Nephron progenitor cell (in vitro differentiated cells): Measurements from ENCODE around the gene AOPEP.
"Not testable (repeated sequence)": the region's sequence is repeated elsewhere in the genome, so short reads cannot be mapped to it uniquely, and the experiment has no call there.

Source experiments
- DNase-seq: peaks from one replicate; pipeline ENCODE4 v3.0.0; 2021
- H3K27ac Mint-ChIP-seq: 2 replicates; pipeline ENCODE4 v1.8.0; 2021; ENCODE audit warnings: mild to moderate bottlenecking, moderate library complexity, mixed read lengths
- H3K27me3 Mint-ChIP-seq: 2 replicates; pipeline ENCODE4 v1.8.0; 2021; ENCODE audit warnings: mild to moderate bottlenecking, low read depth, mixed read lengths; ENCODE audit not compliant: poor library complexity
- H3K36me3 Mint-ChIP-seq: 2 replicates; pipeline ENCODE4 v1.8.0; 2021; ENCODE audit warnings: low read depth, mixed read lengths
- H3K4me1 Mint-ChIP-seq: 2 replicates; pipeline ENCODE4 v1.8.0; 2021; ENCODE audit warnings: mixed read lengths
- H3K4me3 Mint-ChIP-seq: 2 replicates; pipeline ENCODE4 v1.8.0; 2021; ENCODE audit warnings: mild to moderate bottlenecking, moderate library complexity, mixed read lengths
- H3K9me3 Mint-ChIP-seq: 2 replicates; pipeline ENCODE4 v1.8.0; 2021; ENCODE audit warnings: mild to moderate bottlenecking, moderate library complexity, mixed read lengths
- TF ChIP-seq, protein P1 (sequence below): fragments of 200-600 bp; sonication (generic); IDR thresholded peaks from 2 replicates; pipeline ENCODE4 v1.5.0; 2021; ENCODE audit warnings: antibody characterized with exemption

AOPEP gene

GRCh38 chr9:94826644-94827410, 100.3 kb downstream of the AOPEP start:
- Mint-ChIP-seq H3K27me3 (no peaks in the 10 kb centered on the region), H3K4me1 (peaks cover 66% of the 10 kb centered on the region), H3K36me3 (peaks cover 40% of the 10 kb centered on the region), H3K9me3 (peaks cover 19% of the 10 kb centered on the region), H3K4me3 (peak overlapping the region; percentile 2), H3K27ac (peak overlapping the region; percentile 85)
- no peak for DNase-seq
- TF ChIP-seq, protein P1, sequence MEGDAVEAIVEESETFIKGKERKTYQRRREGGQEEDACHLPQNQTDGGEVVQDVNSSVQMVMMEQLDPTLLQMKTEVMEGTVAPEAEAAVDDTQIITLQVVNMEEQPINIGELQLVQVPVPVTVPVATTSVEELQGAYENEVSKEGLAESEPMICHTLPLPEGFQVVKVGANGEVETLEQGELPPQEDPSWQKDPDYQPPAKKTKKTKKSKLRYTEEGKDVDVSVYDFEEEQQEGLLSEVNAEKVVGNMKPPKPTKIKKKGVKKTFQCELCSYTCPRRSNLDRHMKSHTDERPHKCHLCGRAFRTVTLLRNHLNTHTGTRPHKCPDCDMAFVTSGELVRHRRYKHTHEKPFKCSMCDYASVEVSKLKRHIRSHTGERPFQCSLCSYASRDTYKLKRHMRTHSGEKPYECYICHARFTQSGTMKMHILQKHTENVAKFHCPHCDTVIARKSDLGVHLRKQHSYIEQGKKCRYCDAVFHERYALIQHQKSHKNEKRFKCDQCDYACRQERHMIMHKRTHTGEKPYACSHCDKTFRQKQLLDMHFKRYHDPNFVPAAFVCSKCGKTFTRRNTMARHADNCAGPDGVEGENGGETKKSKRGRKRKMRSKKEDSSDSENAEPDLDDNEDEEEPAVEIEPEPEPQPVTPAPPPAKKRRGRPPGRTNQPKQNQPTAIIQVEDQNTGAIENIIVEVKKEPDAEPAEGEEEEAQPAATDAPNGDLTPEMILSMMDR, result no peak

GRCh38 chr9:94827584-94828304, 101.2 kb downstream of the AOPEP start:
- no peaks in the 10 kb centered on the region for H3K27me3 Mint-ChIP-seq
- H3K4me1 Mint-ChIP-seq, result peaks cover 57% of the 10 kb centered on the region
- peaks cover 27% of the 10 kb centered on the region for H3K9me3 Mint-ChIP-seq
- no peak for DNase-seq
- TF ChIP-seq, protein P1, result no peak
- H3K27ac Mint-ChIP-seq, result peak overlapping the region; percentile 85
- H3K36me3 Mint-ChIP-seq, result peaks cover 46% of the 10 kb centered on the region
- no peak overlapping the region for H3K4me3 Mint-ChIP-seq

- peaks cover 48% of the 10 kb centered on the region for H3K36me3 Mint-ChIP-seq
- H3K4me3 Mint-ChIP-seq, result no peak overlapping the region
- no peak overlapping the region for H3K27ac Mint-ChIP-seq
- peaks cover 39% of the 10 kb centered on the region for H3K4me1 Mint-ChIP-seq
- no peaks in the 10 kb centered on the region for H3K27me3 Mint-ChIP-seq
- TF ChIP-seq, protein P1, result no peak
- no peak for DNase-seq
- H3K9me3 Mint-ChIP-seq, result peaks cover 28% of the 10 kb centered on the region
These were observed 103.0 kb downstream of the AOPEP start for GRCh38 chr9:94829380-94830070.

- Mint-ChIP-seq H3K36me3 (peaks cover 48% of the 10 kb centered on the region), H3K9me3 (peaks cover 28% of the 10 kb centered on the region), H3K4me1 (peaks cover 33% of the 10 kb centered on the region)
- H3K27ac Mint-ChIP-seq, H3K4me3 Mint-ChIP-seq, DNase-seq, H3K27me3 Mint-ChIP-seq: not testable (repeated sequence)
These were observed 103.6 kb downstream of the AOPEP start for GRCh38 chr9:94830071-94830604.

GRCh38 chr9:94833802-94834201, 107.3 kb downstream of the AOPEP start:
- Mint-ChIP-seq H3K27me3 (peaks cover 4% of the 10 kb centered on the region), H3K36me3 (peaks cover 65% of the 10 kb centered on the region), H3K4me3 (no peak overlapping the region), H3K4me1 (no peaks in the 10 kb centered on the region), H3K27ac (no peak overlapping the region), H3K9me3 (peaks cover 50% of the 10 kb centered on the region)
- no peak for DNase-seq
- TF ChIP-seq, protein P1, result no peak

DNA sequence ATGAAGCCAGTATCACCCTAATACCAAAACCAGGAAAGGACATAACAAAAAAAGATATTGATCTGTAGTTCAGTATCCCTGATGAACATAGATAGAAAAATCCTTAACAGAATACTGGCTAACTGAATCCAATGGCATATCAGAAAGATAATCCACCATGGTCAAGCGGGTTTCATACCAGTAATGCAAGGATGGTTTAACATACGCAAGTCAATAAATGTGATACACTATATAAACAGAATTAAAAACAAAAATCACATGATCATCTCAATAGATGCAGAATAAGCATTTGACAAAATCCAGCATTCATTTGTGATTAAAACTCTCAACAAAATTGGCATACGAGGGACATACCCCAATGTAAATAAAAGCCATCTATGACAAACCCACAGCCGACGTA, 110.9 kb downstream of the AOPEP start:
- H3K4me3 Mint-ChIP-seq, result no peak overlapping the region

More for the DNA sequence above, 110.9 kb downstream of the AOPEP start:
- no peak overlapping the region for H3K27ac Mint-ChIP-seq
- H3K36me3 Mint-ChIP-seq, result peaks cover 57% of the 10 kb centered on the region
- no peak for DNase-seq
- H3K9me3 Mint-ChIP-seq, result peaks cover 48% of the 10 kb centered on the region
- TF ChIP-seq, protein P1, result no peak
- peaks cover 10% of the 10 kb centered on the region for H3K4me1 Mint-ChIP-seq
- peaks cover 4% of the 10 kb centered on the region for H3K27me3 Mint-ChIP-seq
